HG03064 (cell line): ENCODE data around the gene CTNNA1.
"Not testable (repeated sequence)": the region's sequence is repeated elsewhere in the genome, so short reads cannot be mapped to it uniquely, and the experiment has no call there.

ENCODE experiments used
- ATAC-seq: cut with Tn5 transposase; IDR thresholded peaks from one replicate; pipeline ENCODE4 v1.9.1; 2021; ENCODE audit warnings: low read depth; ENCODE audit not compliant: unreplicated experiment

CTNNA1 gene

GRCh38 chr5:138724470-138725146 lies 28.6 kb upstream of the CTNNA1 start:
- ATAC-seq = no peak

GRCh38 chr5:138725153-138725817 lies 27.9 kb upstream of the CTNNA1 start:
- ATAC-seq = no peak

GRCh38 chr5:138725818-138726416 lies 27.3 kb upstream of the CTNNA1 start:
- ATAC-seq = no peak

GRCh38 chr5:138726848-138727247 lies 26.4 kb upstream of the CTNNA1 start:
- ATAC-seq = no peak

GRCh38 chr5:138730496-138730895 lies 22.7 kb upstream of the CTNNA1 start:
- not testable (repeated sequence) for ATAC-seq

- no peak for ATAC-seq
Observed at GRCh38 chr5:138732466-138732865, 20.8 kb upstream of the CTNNA1 start.

- no peak for ATAC-seq
Observed at GRCh38 chr5:138732933-138733332, 20.3 kb upstream of the CTNNA1 start.

- ATAC-seq = no peak
Observed at GRCh38 chr5:138733509-138733908, 19.7 kb upstream of the CTNNA1 start.

GRCh38 chr5:138736293-138736692 lies 16.9 kb upstream of the CTNNA1 start:
- no peak for ATAC-seq

- no peak for ATAC-seq
Observed at GRCh38 chr5:138737494-138738265, 15.5 kb upstream of the CTNNA1 start.

- ATAC-seq = no peak
Observed at GRCh38 chr5:138738399-138738798, 14.8 kb upstream of the CTNNA1 start.

GRCh38 chr5:138739938-138740337 lies 13.3 kb upstream of the CTNNA1 start:
- ATAC-seq = no peak

- no peak for ATAC-seq
Observed at GRCh38 chr5:138743484-138743883, 9.7 kb upstream of the CTNNA1 start.

- no peak for ATAC-seq
Observed at GRCh38 chr5:138745268-138745667, 8.0 kb upstream of the CTNNA1 start.

- ATAC-seq = no peak
Observed at GRCh38 chr5:138748630-138749081, 4.6 kb upstream of the CTNNA1 start.

GRCh38 chr5:138751344-138751743 lies 1.9 kb upstream of the CTNNA1 start:
- ATAC-seq = not testable (repeated sequence)

GRCh38 chr5:138752341-138752950 lies 779 bp upstream of the CTNNA1 start:
- no peak for ATAC-seq

GRCh38 chr5:138753794-138754698 lies 821 bp downstream of the CTNNA1 start:
- no peak for ATAC-seq

- ATAC-seq = no peak
Observed at GRCh38 chr5:138754699-138755057, 1.5 kb downstream of the CTNNA1 start.
